H9 (cell line): ENCODE results near the gene CDH23. TPM values are rescaled to one million over a fixed set of nuclear protein-coding genes. Genes with fewer than 3 reads are reported as not detected.
A peak's percentile ranks its signal among the peaks of the same experiment; 100 is the strongest.

Experiments
- DNase-seq: peaks from one replicate; pipeline ENCODE4 v3.0.0-alpha.2; 2017
- H2AFZ ChIP-seq: one replicate; pipeline ENCODE4 v1.6.1; 2013; ENCODE audit warnings: mild to moderate bottlenecking, low read length, control low read depth, moderate library complexity
- H2AK5ac ChIP-seq: 2 replicates; pipeline ENCODE4 v1.6.1; 2013; ENCODE audit warnings: low read length, control low read depth, mixed read lengths; ENCODE audit not compliant: insufficient read length
- H2BK120ac ChIP-seq: one replicate; pipeline ENCODE4 v1.6.1; 2013; ENCODE audit warnings: low read depth, mild to moderate bottlenecking, low read length, control low read depth, inconsistent platforms; ENCODE audit not compliant: poor library complexity, severe bottlenecking
- H2BK12ac ChIP-seq: 2 replicates; pipeline ENCODE4 v1.6.1; 2013; ENCODE audit warnings: low read length, control low read depth, mixed read lengths, low read depth; ENCODE audit not compliant: insufficient read length
- H2BK15ac ChIP-seq: 2 replicates; pipeline ENCODE4 v1.6.1; 2013; ENCODE audit warnings: low read depth, low read length, control low read depth
- H2BK20ac ChIP-seq: one replicate; pipeline ENCODE4 v1.6.1; 2013; ENCODE audit warnings: low read depth, mild to moderate bottlenecking, low read length, control low read depth, inconsistent platforms; ENCODE audit not compliant: poor library complexity, severe bottlenecking
- H2BK5ac ChIP-seq: 2 replicates; pipeline ENCODE4 v1.6.1; 2013; ENCODE audit warnings: low read length, control low read depth, mixed read lengths; ENCODE audit not compliant: insufficient read length
- H3K14ac ChIP-seq: 2 replicates; pipeline ENCODE4 v1.6.1; 2013; ENCODE audit warnings: low read length, control low read depth; ENCODE audit not compliant: insufficient read depth
- H3K18ac ChIP-seq: 2 replicates; pipeline ENCODE4 v1.6.1; 2013; ENCODE audit warnings: low read depth, mild to moderate bottlenecking, mixed read lengths, low read length, control low read depth; ENCODE audit not compliant: insufficient read length
- H3K23ac ChIP-seq: 2 replicates; pipeline ENCODE4 v1.6.1; 2013; ENCODE audit warnings: low read length, control low read depth, mixed read lengths, low read depth; ENCODE audit not compliant: insufficient read length
- H3K23me2 ChIP-seq: 2 replicates; pipeline ENCODE4 v1.6.1; 2013; ENCODE audit warnings: low read depth, mild to moderate bottlenecking, mixed read lengths, low read length, control low read depth; ENCODE audit not compliant: insufficient read length, poor library complexity, severe bottlenecking
- H3K27ac ChIP-seq: 2 replicates; pipeline ENCODE4 v1.5.1; 2013; ENCODE audit warnings: low read length, control low read depth, mixed read lengths, low read depth; ENCODE audit not compliant: insufficient read length
- H3K27me3 ChIP-seq: 2 replicates; pipeline ENCODE4 v1.6.1; 2013; ENCODE audit warnings: low read length, control low read depth, inconsistent platforms; ENCODE audit not compliant: insufficient read depth
- H3K4ac ChIP-seq: 2 replicates; pipeline ENCODE4 v1.6.1; 2013; ENCODE audit warnings: low read depth, mild to moderate bottlenecking, control low read depth, inconsistent platforms, low read length, moderate library complexity
- H3K4me1 ChIP-seq: 2 replicates; pipeline ENCODE4 v1.6.1; 2013; ENCODE audit warnings: low read length, control low read depth, inconsistent platforms; ENCODE audit not compliant: insufficient read depth
- H3K4me2 ChIP-seq: 2 replicates; pipeline ENCODE4 v1.6.1; 2013; ENCODE audit warnings: low read length, control low read depth, mixed read lengths; ENCODE audit not compliant: insufficient read length, insufficient read depth
- H3K56ac ChIP-seq: 2 replicates; pipeline ENCODE4 v1.6.1; 2013; ENCODE audit warnings: low read depth, mild to moderate bottlenecking, mixed read lengths, low read length, control low read depth; ENCODE audit not compliant: insufficient read length
- H3K79me1 ChIP-seq: 2 replicates; pipeline ENCODE4 v1.6.1; 2013; ENCODE audit warnings: low read depth, mild to moderate bottlenecking, moderate library complexity, low read length, control low read depth, inconsistent platforms; ENCODE audit not compliant: insufficient read depth, poor library complexity, severe bottlenecking
- H3K79me2 ChIP-seq: 2 replicates; pipeline ENCODE4 v1.6.1; 2013; ENCODE audit warnings: low read length, control low read depth, inconsistent platforms; ENCODE audit not compliant: insufficient read depth
- H3K9ac ChIP-seq: 2 replicates; pipeline ENCODE4 v1.6.1; 2013; ENCODE audit warnings: low read length, control low read depth, mixed read lengths; ENCODE audit not compliant: insufficient read length; ENCODE audit errors: extremely low read depth
- H3K9me3 ChIP-seq: one replicate; pipeline ENCODE4 v1.6.1; 2013; ENCODE audit warnings: low read depth, low read length, inconsistent platforms; ENCODE audit not compliant: control insufficient read depth
- H3T11ph ChIP-seq: one replicate; pipeline ENCODE4 v1.6.1; 2013; ENCODE audit warnings: mild to moderate bottlenecking, low read length, control low read depth, inconsistent platforms
- H4K20me1 ChIP-seq: one replicate; pipeline ENCODE4 v1.6.1; 2013; ENCODE audit not compliant: control insufficient read depth, insufficient read length, insufficient read depth
- H4K5ac ChIP-seq: 2 replicates; pipeline ENCODE4 v1.6.1; 2013; ENCODE audit warnings: low read depth, mild to moderate bottlenecking, mixed read lengths, low read length, control low read depth; ENCODE audit not compliant: insufficient read length
- H4K8ac ChIP-seq: replicated peaks from 2 replicates; pipeline ENCODE4 v1.6.1; 2013; ENCODE audit warnings: low read length, control low read depth, mixed read lengths, low read depth; ENCODE audit not compliant: insufficient read length
- H4K91ac ChIP-seq: 2 replicates; pipeline ENCODE4 v1.6.1; 2013; ENCODE audit warnings: low read depth, mild to moderate bottlenecking, moderate library complexity, mixed read lengths, low read length, control low read depth; ENCODE audit not compliant: insufficient read length
- H3K27ac Mint-ChIP-seq, 3 experiments: 2 replicates in 2 of 3; 3 replicates in 1 of 3; pipeline ENCODE4 v1.8.0; 2020 to 2021; ENCODE audit warnings: mixed read lengths in 3 of 3, mild to moderate bottlenecking in 1 of 3, moderate library complexity in 1 of 3
- H3K27me3 Mint-ChIP-seq: 2 replicates; pipeline ENCODE4 v1.8.0; 2021; ENCODE audit warnings: low read depth, mild to moderate bottlenecking, moderate library complexity, mixed read lengths
- H3K36me3 Mint-ChIP-seq, 3 experiments: 2 replicates in 2 of 3; 3 replicates in 1 of 3; pipeline ENCODE4 v1.8.0; 2020 to 2021; ENCODE audit warnings: low read depth in 3 of 3, mixed read lengths in 3 of 3; ENCODE audit not compliant: insufficient read depth in 1 of 3
- H3K4me1 Mint-ChIP-seq, 2 experiments: 2 replicates each; pipeline ENCODE4 v1.8.0; 2020; ENCODE audit warnings: mixed read lengths in 2 of 2
- H3K4me3 Mint-ChIP-seq, 2 experiments: 2 replicates in 1 of 2; 3 replicates in 1 of 2; pipeline ENCODE4 v1.8.0; 2020 to 2021; ENCODE audit warnings: mild to moderate bottlenecking in 2 of 2, mixed read lengths in 2 of 2, moderate library complexity in 1 of 2
- H3K9me3 Mint-ChIP-seq, 2 experiments: 2 replicates in 1 of 2; 3 replicates in 1 of 2; pipeline ENCODE4 v1.8.0; 2020; ENCODE audit warnings: mild to moderate bottlenecking in 2 of 2, mixed read lengths in 2 of 2, moderate library complexity in 1 of 2
- CTCF ChIP-seq: fragments of 200-600 bp; sonication (generic); conservative IDR thresholded peaks from 3 replicates; pipeline ENCODE4 v1.8.0; 2021; ENCODE audit warnings: antibody characterized with exemption, mild to moderate bottlenecking
- WGBS: extraction: QIAGEN DNeasy Blood & Tissue Kit; methylation state at CpG from one replicate; pipeline ENCODE4 v1.1.7; 2013; ENCODE audit warnings: missing lambda C conversion rate, low lambda C conversion rate, mixed read lengths; ENCODE audit not compliant: insufficient read length; ENCODE audit errors: extremely low coverage; 5-methylcytosine and 5-hydroxymethylcytosine counted together
- total RNA-seq: library from RNA; stranded (reverse); gene quantifications from 2 replicates; pipeline ENCODE4 v1.2.1, GENCODE V29; 2021

CDH23 gene
- total RNA-seq, 1 experiment from 2014 or later = 2.1 TPM

GRCh38 chr10:71678057-71678805 lies 281.5 kb downstream of the CDH23 start:
- Histone ChIP-seq H3K4me2 (no peak overlapping the region), H2AFZ (no peak overlapping the region), H4K8ac (no peak overlapping the region), H3K4me1 (no peaks in the 10 kb centered on the region), H4K91ac (no peak overlapping the region), H3K14ac (no peak overlapping the region), H4K5ac (no peak overlapping the region), H3K18ac (no peak overlapping the region), H2BK15ac (no peak overlapping the region), H2AK5ac (no peak overlapping the region), H2BK120ac (no peak overlapping the region), H3K23ac (no peak overlapping the region), H2BK12ac (no peak overlapping the region), H3K56ac (no peak overlapping the region), H3K79me2 (no peaks in the 10 kb centered on the region), H2BK20ac (no peak overlapping the region), H3K23me2 (no peaks in the 10 kb centered on the region), H3K9ac (no peak overlapping the region), H3K27ac (no peak overlapping the region), H3K9me3 (no peaks in the 10 kb centered on the region), H4K20me1 (no peaks in the 10 kb centered on the region), H3T11ph (no peak overlapping the region), H3K27me3 (no peaks in the 10 kb centered on the region), H3K79me1 (no peaks in the 10 kb centered on the region), H3K4ac (no peak overlapping the region), H2BK5ac (no peak overlapping the region)
- Mint-ChIP-seq H3K36me3 (no peaks in the 10 kb centered on the region), H3K27ac (no peak overlapping the region; a peak in 1 of 7 replicates), H3K4me1 (no peaks in the 10 kb centered on the region), H3K4me3 (0 out of 5 replicates have a peak overlapping the region, but pooled peaks of 1 of the 2 experiments have one; percentile 16), H3K9me3 (no peaks in the 10 kb centered on the region), H3K27me3 (peaks cover 10% of the 10 kb centered on the region)
- TF ChIP-seq CTCF = no peak
- WGBS = no CpG with 5 or more reads among the region's 10 CpGs
- DNase-seq = no peak
